ENCODE measurements around the gene SLC8B1.

GRCh38 chr12:113372371-113372770 is 37.5 kb upstream of the SLC8B1 start:
- TF ChIP-seq MTA1 (IDR thresholded peaks at IDR 0.05; ENCODE audit: borderline replicate concordance) (no peak), CTCF (IDR thresholded peaks at IDR 0.05 in 2 of 3, conservative IDR thresholded peaks at IDR 0.05 in 1 of 3; ENCODE audit: insufficient read depth in 2 of 3, low read depth in 1 of 3, low read length in 3 of 3) (no peak), SMAD1 (IDR thresholded peaks at IDR 0.05; ENCODE audit: low read depth, low read length, partially characterized antibody) (no peak), POLR2A (conservative IDR thresholded peaks at IDR 0.05) (no peak), SREBF1 (IDR thresholded peaks at IDR 0.05; ENCODE audit: borderline replicate concordance, low read depth, low read length) (no peak), NFXL1 (CRISPR knock-in tag; IDR thresholded peaks at IDR 0.05) (no peak), FOXP1 (CRISPR knock-in tag; IDR thresholded peaks at IDR 0.05) (no peak)

Data from K562 (cell line).